ENCODE measurements around the gene HSD17B12.
A peak's percentile ranks its signal among the peaks of the same experiment; 100 is the strongest.
"Not testable (repeated sequence)": the region's sequence is repeated elsewhere in the genome, so short reads cannot be mapped to it uniquely, and the experiment has no call there.

Gene HSD17B12

GRCh38 chr11:43680521-43681400, at the start of gene HSD17B12:
Gene HSD17B12, plus strand, starts transcription at chr11:43680738. Its CDS starts 90 bp downstream, at chr11:43680828.
- DNase-seq (ENCODE audit: low read depth): peak; percentile 97

GRCh38 chr11:43631732-43632131, 48.8 kb upstream of the HSD17B12 start:
- no peak for DNase-seq (ENCODE audit: low read depth)

- no peak for DNase-seq (ENCODE audit: low read depth)
Observed at GRCh38 chr11:43632181-43632580, 48.4 kb upstream of the HSD17B12 start.

GRCh38 chr11:43638717-43639116, 41.8 kb upstream of the HSD17B12 start:
- no peak for DNase-seq (ENCODE audit: low read depth)

- DNase-seq (ENCODE audit: low read depth): no peak
Observed at GRCh38 chr11:43639224-43639623, 41.3 kb upstream of the HSD17B12 start.

- DNase-seq (ENCODE audit: low read depth): no peak
Observed at GRCh38 chr11:43639920-43640319, 40.6 kb upstream of the HSD17B12 start.

GRCh38 chr11:43643898-43644620, 36.5 kb upstream of the HSD17B12 start:
- peak; percentile 66 for DNase-seq (ENCODE audit: low read depth)

- DNase-seq (ENCODE audit: low read depth): peak; percentile 17
Observed at GRCh38 chr11:43644621-43645299, 35.8 kb upstream of the HSD17B12 start.

GRCh38 chr11:43646767-43647166, 33.8 kb upstream of the HSD17B12 start:
- DNase-seq (ENCODE audit: low read depth): no peak

GRCh38 chr11:43648888-43649287, 31.6 kb upstream of the HSD17B12 start:
- no peak for DNase-seq (ENCODE audit: low read depth)

GRCh38 chr11:43649501-43649900, 31.0 kb upstream of the HSD17B12 start:
- DNase-seq (ENCODE audit: low read depth): no peak

GRCh38 chr11:43649921-43650320, 30.6 kb upstream of the HSD17B12 start:
- DNase-seq (ENCODE audit: low read depth): no peak

- DNase-seq (ENCODE audit: low read depth): not testable (repeated sequence)
Observed at GRCh38 chr11:43663018-43663417, 17.5 kb upstream of the HSD17B12 start.

- no peak for DNase-seq (ENCODE audit: low read depth)
Observed at GRCh38 chr11:43664295-43664694, 16.2 kb upstream of the HSD17B12 start.

GRCh38 chr11:43671284-43671683, 9.3 kb upstream of the HSD17B12 start:
- not testable (repeated sequence) for DNase-seq (ENCODE audit: low read depth)

GRCh38 chr11:43674560-43674959, 6.0 kb upstream of the HSD17B12 start:
- no peak for DNase-seq (ENCODE audit: low read depth)

- no peak for DNase-seq (ENCODE audit: low read depth)
Observed at GRCh38 chr11:43676933-43677332, 3.6 kb upstream of the HSD17B12 start.

- no peak for DNase-seq (ENCODE audit: low read depth)
Observed at GRCh38 chr11:43681401-43681942, 934 bp downstream of the HSD17B12 start.

- DNase-seq (ENCODE audit: low read depth): not testable (repeated sequence)
Observed at GRCh38 chr11:43682081-43682480, 1.5 kb downstream of the HSD17B12 start.

GRCh38 chr11:43685440-43685839, 4.9 kb downstream of the HSD17B12 start:
- DNase-seq (ENCODE audit: low read depth): no peak

GRCh38 chr11:43686207-43686606, 5.7 kb downstream of the HSD17B12 start:
- DNase-seq (ENCODE audit: low read depth): no peak

- DNase-seq (ENCODE audit: low read depth): peak; percentile 52
Observed at GRCh38 chr11:43687120-43687791, 6.7 kb downstream of the HSD17B12 start.

All from fibroblast of the conjunctiva (primary cell).